Astrocyte (in vitro differentiated cells and primary cell): Measurements from ENCODE around the gene FIG4. TPM values are rescaled to one million over a fixed set of nuclear protein-coding genes. Genes with fewer than 3 reads are reported as not detected.

ENCODE experiments used
- DNase-seq: peaks from one replicate; pipeline ENCODE4 v3.0.0-alpha.2; 2010; ENCODE audit warnings: low read depth
- FAIRE-seq: peaks from 2 replicates; lab custom pipeline; 2011; peaks lifted over from hg19 to GRCh38; lab: Jason Lieb, UNC
- H2AFZ ChIP-seq: 2 replicates; pipeline ENCODE4 v1.6.0; 2012; ENCODE audit warnings: low read depth, low read length, inconsistent platforms
- H3K27ac ChIP-seq: 2 replicates; pipeline ENCODE4 v1.5.1; 2011; ENCODE audit warnings: low read depth, low read length, inconsistent platforms
- H3K27me3 ChIP-seq: 2 replicates; pipeline ENCODE4 v1.6.0; 2011; ENCODE audit warnings: low read length, inconsistent platforms; ENCODE audit not compliant: insufficient read depth
- H3K36me3 ChIP-seq: 2 replicates; pipeline ENCODE4 v1.5.1; 2011; ENCODE audit warnings: low read length, inconsistent platforms; ENCODE audit not compliant: insufficient read depth
- H3K4me1 ChIP-seq: 2 replicates; pipeline ENCODE4 v1.5.1; 2011; ENCODE audit warnings: low read length, inconsistent platforms; ENCODE audit not compliant: insufficient read depth
- H3K4me2 ChIP-seq: 2 replicates; pipeline ENCODE4 v1.6.0; 2012; ENCODE audit warnings: low read length, inconsistent platforms
- H3K4me3 ChIP-seq: 2 replicates; pipeline ENCODE4 v1.5.1; 2011; ENCODE audit warnings: low read depth, mild to moderate bottlenecking, low read length, inconsistent platforms; ENCODE audit not compliant: insufficient read depth
- H3K79me2 ChIP-seq: 2 replicates; pipeline ENCODE4 v1.6.0; 2012; ENCODE audit warnings: mild to moderate bottlenecking, low read length, inconsistent platforms; ENCODE audit not compliant: insufficient read depth
- H3K9ac ChIP-seq: 2 replicates; pipeline ENCODE4 v1.6.0; 2012; ENCODE audit warnings: mild to moderate bottlenecking, low read length, inconsistent platforms
- H3K9me3 ChIP-seq: 2 replicates; pipeline ENCODE4 v1.5.1; 2012; ENCODE audit warnings: low read depth, mild to moderate bottlenecking, low read length, inconsistent platforms; ENCODE audit not compliant: insufficient read depth
- H4K20me1 ChIP-seq: 2 replicates; pipeline ENCODE4 v1.6.0; 2012; ENCODE audit warnings: low read length, inconsistent platforms; ENCODE audit not compliant: insufficient read depth
- H3K27ac Mint-ChIP-seq: one replicate; pipeline ENCODE4 v1.8.0; 2021; ENCODE audit warnings: mild to moderate bottlenecking, mixed read lengths; ENCODE audit not compliant: unreplicated experiment
- H3K27me3 Mint-ChIP-seq: one replicate; pipeline ENCODE4 v1.8.0; 2021; ENCODE audit warnings: low read depth, mixed read lengths; ENCODE audit not compliant: unreplicated experiment
- H3K36me3 Mint-ChIP-seq: one replicate; pipeline ENCODE4 v1.8.0; 2021; ENCODE audit warnings: low read depth, mixed read lengths; ENCODE audit not compliant: unreplicated experiment
- H3K4me1 Mint-ChIP-seq: one replicate; pipeline ENCODE4 v1.8.0; 2021; ENCODE audit warnings: low read depth, mixed read lengths; ENCODE audit not compliant: unreplicated experiment
- H3K4me3 Mint-ChIP-seq: one replicate; pipeline ENCODE4 v1.8.0; 2021; ENCODE audit warnings: mild to moderate bottlenecking, moderate library complexity, mixed read lengths; ENCODE audit not compliant: unreplicated experiment
- H3K9me3 Mint-ChIP-seq: one replicate; pipeline ENCODE4 v1.8.0; 2021; ENCODE audit warnings: mild to moderate bottlenecking, mixed read lengths; ENCODE audit not compliant: unreplicated experiment
- EZH2 ChIP-seq: IDR thresholded peaks from 2 replicates; pipeline ENCODE4 v1.6.1; 2012; ENCODE audit warnings: mild to moderate bottlenecking, low read length, inconsistent platforms; ENCODE audit not compliant: insufficient read depth
- total RNA-seq: library from RNA; stranded (reverse); gene quantifications from 2 replicates; pipeline ENCODE4 v1.2.1, GENCODE V29; 2021
- TF ChIP-seq, protein P1 (sequence below): IDR thresholded peaks from 2 replicates; pipeline ENCODE4 v1.5.1; 2011; ENCODE audit warnings: low read depth, mild to moderate bottlenecking, inconsistent platforms, low read length, moderate library complexity; ENCODE audit not compliant: insufficient read depth

The FIG4 gene
- total RNA-seq, 1 donor from 2014 or later = 8.4 TPM

GRCh38 chr6:109874086-109874485 lies 183.0 kb downstream of the FIG4 start:
- H3K27ac Mint-ChIP-seq = no peak overlapping the region
- H3K9me3 Mint-ChIP-seq = peaks cover 2% of the 10 kb centered on the region
- Histone ChIP-seq H3K4me1 (no peaks in the 10 kb centered on the region), H4K20me1 (no peaks in the 10 kb centered on the region), H3K4me3 (no peak overlapping the region), H3K79me2 (no peaks in the 10 kb centered on the region), H3K4me2 (no peak overlapping the region), H3K27ac (no peak overlapping the region), H3K9ac (no peak overlapping the region), H3K27me3 (no peaks in the 10 kb centered on the region), H3K36me3 (no peaks in the 10 kb centered on the region), H2AFZ (no peak overlapping the region), H3K9me3 (no peaks in the 10 kb centered on the region)
- TF ChIP-seq EZH2 = no peak
- TF ChIP-seq, protein P1, sequence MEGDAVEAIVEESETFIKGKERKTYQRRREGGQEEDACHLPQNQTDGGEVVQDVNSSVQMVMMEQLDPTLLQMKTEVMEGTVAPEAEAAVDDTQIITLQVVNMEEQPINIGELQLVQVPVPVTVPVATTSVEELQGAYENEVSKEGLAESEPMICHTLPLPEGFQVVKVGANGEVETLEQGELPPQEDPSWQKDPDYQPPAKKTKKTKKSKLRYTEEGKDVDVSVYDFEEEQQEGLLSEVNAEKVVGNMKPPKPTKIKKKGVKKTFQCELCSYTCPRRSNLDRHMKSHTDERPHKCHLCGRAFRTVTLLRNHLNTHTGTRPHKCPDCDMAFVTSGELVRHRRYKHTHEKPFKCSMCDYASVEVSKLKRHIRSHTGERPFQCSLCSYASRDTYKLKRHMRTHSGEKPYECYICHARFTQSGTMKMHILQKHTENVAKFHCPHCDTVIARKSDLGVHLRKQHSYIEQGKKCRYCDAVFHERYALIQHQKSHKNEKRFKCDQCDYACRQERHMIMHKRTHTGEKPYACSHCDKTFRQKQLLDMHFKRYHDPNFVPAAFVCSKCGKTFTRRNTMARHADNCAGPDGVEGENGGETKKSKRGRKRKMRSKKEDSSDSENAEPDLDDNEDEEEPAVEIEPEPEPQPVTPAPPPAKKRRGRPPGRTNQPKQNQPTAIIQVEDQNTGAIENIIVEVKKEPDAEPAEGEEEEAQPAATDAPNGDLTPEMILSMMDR = no peak
- no peaks in the 10 kb centered on the region for H3K36me3 Mint-ChIP-seq
- DNase-seq (no peak), FAIRE-seq (no peak)
- H3K4me3 Mint-ChIP-seq = no peak overlapping the region
- no peaks in the 10 kb centered on the region for H3K4me1 Mint-ChIP-seq
- peaks cover 5% of the 10 kb centered on the region for H3K27me3 Mint-ChIP-seq

DNA sequence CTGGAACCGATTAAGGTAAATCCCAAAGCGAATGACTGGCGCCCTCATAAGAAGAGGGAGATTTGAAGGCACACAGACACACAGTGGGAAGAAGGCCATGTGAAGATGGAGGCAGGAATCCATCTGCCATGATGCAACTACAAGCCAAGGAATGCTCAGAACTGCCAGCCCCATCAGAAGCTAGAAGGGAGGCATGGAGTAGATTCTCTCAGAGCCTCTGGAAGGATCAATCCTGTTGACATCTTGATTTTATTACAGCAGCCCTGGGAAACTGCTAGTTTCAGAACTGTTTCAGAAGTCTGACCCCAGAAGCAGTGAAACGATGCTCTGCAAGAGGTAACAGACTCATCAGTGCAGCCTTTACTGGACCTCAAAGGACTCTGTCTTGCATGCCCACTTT lies 183.5 kb downstream of the FIG4 start:
- H3K27me3 Mint-ChIP-seq = peaks cover 5% of the 10 kb centered on the region
- peaks cover 3% of the 10 kb centered on the region for H3K9me3 Mint-ChIP-seq
- no peaks in the 10 kb centered on the region for H3K9me3 ChIP-seq
- H3K36me3 Mint-ChIP-seq = no peaks in the 10 kb centered on the region
- H3K4me1 ChIP-seq = no peaks in the 10 kb centered on the region
- no peak overlapping the region for H3K4me3 ChIP-seq
- H3K9ac ChIP-seq = no peak overlapping the region
- DNase-seq = no peak
- H3K27ac Mint-ChIP-seq = no peak overlapping the region
- no peaks in the 10 kb centered on the region for H3K79me2 ChIP-seq
- no peak overlapping the region for H3K4me3 Mint-ChIP-seq
- FAIRE-seq = no peak
- H3K4me2 ChIP-seq = no peak overlapping the region
- TF ChIP-seq, protein P1 = no peak
- no peak for TF ChIP-seq EZH2
- no peaks in the 10 kb centered on the region for H3K27me3 ChIP-seq
- H2AFZ ChIP-seq = no peak overlapping the region
- H3K4me1 Mint-ChIP-seq = no peaks in the 10 kb centered on the region
- no peaks in the 10 kb centered on the region for H3K36me3 ChIP-seq
- H3K27ac ChIP-seq = no peak overlapping the region
- no peaks in the 10 kb centered on the region for H4K20me1 ChIP-seq

Other genes with a start within 250 kb of the FIG4 start
- gene MICAL1, start 235.5 kb upstream of the FIG4 start, total RNA-seq = 48.0 and 57.2 TPM in 2 replicates
- gene ZBTB24, start 208.1 kb upstream of the FIG4 start, total RNA-seq = 8.4 and 9.3 TPM in 2 replicates
- 3.4 and 3.6 TPM in 2 replicates for gene AK9, start 94 bp upstream of the FIG4 start, total RNA-seq